ENCODE results near the gene ASTE1.
"Not testable (repeated sequence)": the region's sequence is repeated elsewhere in the genome, so short reads cannot be mapped to it uniquely, and the experiment has no call there.

Gene ASTE1

GRCh38 chr3:131008326-131008725, 18.3 kb downstream of the ASTE1 start:
- no peak for DNase-seq (ENCODE audit: low spot score)

GRCh38 chr3:131007782-131008181, 18.8 kb downstream of the ASTE1 start:
- DNase-seq (ENCODE audit: low spot score), result no peak

- no peak for DNase-seq (ENCODE audit: low spot score)
These were observed 19.4 kb downstream of the ASTE1 start for GRCh38 chr3:131007256-131007655.

DNA sequence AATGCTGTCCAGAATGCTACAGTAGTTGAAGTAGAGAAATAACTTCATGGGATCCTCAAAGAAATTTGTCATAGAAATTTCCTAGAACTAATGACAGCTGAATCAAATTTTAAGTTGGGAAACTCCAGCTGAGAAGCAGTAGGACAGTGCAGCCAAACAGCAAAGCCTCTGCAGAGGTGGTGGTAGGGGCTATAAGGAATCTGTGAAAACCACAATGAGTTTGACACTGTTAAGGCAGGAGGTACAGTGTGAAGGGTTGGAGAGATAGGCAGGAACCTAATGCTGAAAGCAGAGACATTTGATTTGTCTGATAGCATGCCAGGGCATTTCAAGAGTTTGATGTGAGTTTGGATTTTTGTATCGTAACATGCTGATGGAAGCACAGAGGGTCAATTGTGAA, 22.0 kb downstream of the ASTE1 start:
- DNase-seq (ENCODE audit: low spot score), result no peak

- DNase-seq (ENCODE audit: low spot score), result no peak
These were observed 25.6 kb downstream of the ASTE1 start for GRCh38 chr3:131001071-131001470.

GRCh38 chr3:130997289-130997688, 29.3 kb downstream of the ASTE1 start:
- DNase-seq (ENCODE audit: low spot score), result no peak

- no peak for DNase-seq (ENCODE audit: low spot score)
These were observed 34.3 kb downstream of the ASTE1 start for GRCh38 chr3:130992344-130992743.

DNA sequence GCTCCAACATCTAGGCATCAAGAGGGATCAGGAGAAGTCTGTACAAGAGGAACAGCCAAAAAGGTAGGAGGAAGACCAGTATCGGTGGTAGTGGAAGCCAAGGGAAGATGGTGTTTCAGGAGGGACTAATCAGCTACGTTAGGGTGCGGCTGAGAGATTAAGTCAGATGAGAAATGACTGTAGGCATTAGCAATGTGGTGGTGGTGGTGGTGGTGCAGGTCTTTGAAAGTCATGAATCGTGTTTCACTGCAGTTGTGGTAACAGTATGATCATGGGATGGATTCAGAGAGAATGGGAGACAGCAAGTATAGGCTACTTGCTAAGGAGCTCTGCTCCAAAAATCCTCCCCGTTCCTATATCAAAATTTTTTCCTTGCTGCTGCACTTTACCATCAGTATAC, 35.5 kb downstream of the ASTE1 start:
- DNase-seq (ENCODE audit: low spot score), result no peak

GRCh38 chr3:130990282-130990681, 36.3 kb downstream of the ASTE1 start:
- no peak for DNase-seq (ENCODE audit: low spot score)

GRCh38 chr3:130981469-130981868, 45.2 kb downstream of the ASTE1 start:
- DNase-seq (ENCODE audit: low spot score), result no peak

- no peak for DNase-seq (ENCODE audit: low spot score)
These were observed 47.5 kb downstream of the ASTE1 start for GRCh38 chr3:130979117-130979516.

GRCh38 chr3:130976706-130977105, 49.9 kb downstream of the ASTE1 start:
- DNase-seq (ENCODE audit: low spot score), result no peak

DNA sequence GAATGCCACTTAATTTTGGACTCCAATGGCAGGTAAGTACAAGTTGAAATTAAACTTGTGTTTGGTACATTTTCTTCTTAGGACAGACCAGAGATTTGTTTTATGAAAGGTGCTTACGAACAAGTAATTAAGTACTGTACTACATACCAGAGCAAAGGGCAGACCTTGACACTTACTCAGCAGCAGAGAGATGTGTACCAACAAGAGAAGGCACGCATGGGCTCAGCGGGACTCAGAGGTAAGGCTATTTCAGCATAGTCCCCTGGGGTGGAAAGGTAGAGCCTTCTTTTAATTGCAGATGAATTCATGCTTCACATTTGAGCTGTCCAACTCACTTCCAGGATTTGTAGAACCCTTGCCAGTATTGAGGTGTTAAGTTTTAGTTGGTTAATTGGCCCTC, 51.4 kb downstream of the ASTE1 start:
- DNase-seq (ENCODE audit: low spot score), result no peak

- no peak for DNase-seq (ENCODE audit: low spot score)
These were observed 52.4 kb downstream of the ASTE1 start for GRCh38 chr3:130974201-130974600.

GRCh38 chr3:130973406-130973805, 53.2 kb downstream of the ASTE1 start:
- no peak for DNase-seq (ENCODE audit: low spot score)

DNA sequence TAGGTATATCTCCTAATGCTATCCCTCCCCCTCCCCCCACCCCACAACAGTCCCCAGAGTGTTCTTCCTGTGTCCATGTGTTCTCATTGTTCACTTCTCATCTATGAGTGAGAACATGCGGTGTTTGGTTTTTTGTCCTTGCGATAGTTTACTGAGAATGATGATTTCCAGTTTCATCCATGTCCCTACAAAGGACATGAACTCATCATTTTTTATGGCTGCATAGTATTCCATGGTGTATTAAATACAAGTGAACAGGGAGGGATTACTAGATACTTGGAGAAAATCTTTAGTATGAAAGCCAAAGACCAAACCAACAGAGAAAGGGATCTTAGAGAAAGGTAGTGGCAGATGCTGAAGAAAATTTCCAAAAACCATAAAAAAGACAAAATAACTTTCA, 54.0 kb downstream of the ASTE1 start:
- DNase-seq (ENCODE audit: low spot score), result not testable (repeated sequence)

DNA sequence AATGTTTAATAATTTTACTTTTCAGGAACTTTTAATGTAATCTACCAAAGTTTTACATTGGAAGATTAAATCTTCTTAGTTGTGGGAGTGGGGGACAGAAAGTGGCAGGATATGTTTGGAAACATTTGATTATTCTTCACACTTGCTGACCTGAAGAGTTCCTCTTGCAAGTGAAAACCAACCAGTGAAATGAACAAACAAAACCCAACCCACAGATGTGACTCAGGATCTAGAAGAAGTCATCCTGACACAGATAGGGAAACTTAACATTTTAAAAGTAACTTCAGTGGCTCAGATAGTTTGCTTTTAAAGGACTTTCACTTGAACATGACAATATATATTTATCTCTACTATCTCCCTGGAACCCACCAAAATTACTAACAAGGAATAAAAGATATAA, 55.4 kb downstream of the ASTE1 start:
- no peak for DNase-seq (ENCODE audit: low spot score)

- no peak for DNase-seq (ENCODE audit: low spot score)
These were observed 57.0 kb downstream of the ASTE1 start for GRCh38 chr3:130969621-130970020.

- DNase-seq (ENCODE audit: low spot score), result no peak
These were observed 58.4 kb downstream of the ASTE1 start for GRCh38 chr3:130968221-130968620.

DNA sequence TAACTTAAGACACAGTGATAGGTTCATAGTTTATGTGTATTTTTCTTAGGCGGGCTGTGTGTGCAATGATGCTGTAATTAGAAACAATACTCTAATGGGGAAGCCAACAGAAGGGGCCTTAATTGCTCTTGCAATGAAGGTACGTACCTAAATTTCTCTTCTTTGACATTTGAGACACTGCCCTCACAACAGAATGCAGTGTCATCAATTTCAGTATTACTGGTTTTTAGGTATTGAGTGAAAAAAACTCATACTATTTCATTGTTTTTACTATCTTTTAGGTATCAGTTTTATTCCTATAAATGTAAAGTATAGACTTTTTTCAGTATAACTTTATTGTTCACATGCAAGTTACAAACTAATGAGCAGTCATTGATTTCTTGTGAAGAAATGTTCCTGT, 59.3 kb downstream of the ASTE1 start:
- DNase-seq (ENCODE audit: low spot score), result no peak

GRCh38 chr3:130963878-130964277, 62.7 kb downstream of the ASTE1 start:
- DNase-seq (ENCODE audit: low spot score), result no peak

All from HuH-7 (cell line).